GM19238 (cell line): Measurements from ENCODE around the gene TOLLIP.

Source experiments
- DNase-seq: peaks from one replicate; pipeline ENCODE4 v3.0.0; 2011; ENCODE audit warnings: low spot score; ENCODE audit not compliant: insufficient read length

TOLLIP gene

DNA sequence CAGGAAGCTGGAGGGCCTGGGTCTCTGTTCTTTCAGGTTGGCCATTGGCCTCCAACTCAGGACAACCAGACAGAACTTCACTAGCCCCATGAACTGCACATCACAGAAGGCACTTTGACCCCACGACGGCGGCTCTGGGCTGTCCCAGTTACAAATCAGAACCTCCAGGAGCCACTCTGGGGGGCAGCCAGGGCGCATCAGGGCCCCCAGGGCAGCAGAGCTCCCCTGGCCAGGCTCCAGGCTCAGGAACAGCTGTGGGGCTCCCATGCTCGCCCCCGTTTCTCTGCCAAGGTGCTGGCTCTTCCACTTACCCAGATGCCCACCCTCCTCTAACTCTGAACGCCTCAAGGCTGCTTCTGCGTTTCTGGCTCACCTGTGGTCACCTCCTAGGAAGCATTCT, 25.5 kb downstream of the TOLLIP start:
- no peak for DNase-seq

- DNase-seq = no peak
Observed at GRCh38 chr11:1283091-1283511, 26.3 kb downstream of the TOLLIP start.

- no peak for DNase-seq
Observed at GRCh38 chr11:1281974-1282365, 27.5 kb downstream of the TOLLIP start.

DNA sequence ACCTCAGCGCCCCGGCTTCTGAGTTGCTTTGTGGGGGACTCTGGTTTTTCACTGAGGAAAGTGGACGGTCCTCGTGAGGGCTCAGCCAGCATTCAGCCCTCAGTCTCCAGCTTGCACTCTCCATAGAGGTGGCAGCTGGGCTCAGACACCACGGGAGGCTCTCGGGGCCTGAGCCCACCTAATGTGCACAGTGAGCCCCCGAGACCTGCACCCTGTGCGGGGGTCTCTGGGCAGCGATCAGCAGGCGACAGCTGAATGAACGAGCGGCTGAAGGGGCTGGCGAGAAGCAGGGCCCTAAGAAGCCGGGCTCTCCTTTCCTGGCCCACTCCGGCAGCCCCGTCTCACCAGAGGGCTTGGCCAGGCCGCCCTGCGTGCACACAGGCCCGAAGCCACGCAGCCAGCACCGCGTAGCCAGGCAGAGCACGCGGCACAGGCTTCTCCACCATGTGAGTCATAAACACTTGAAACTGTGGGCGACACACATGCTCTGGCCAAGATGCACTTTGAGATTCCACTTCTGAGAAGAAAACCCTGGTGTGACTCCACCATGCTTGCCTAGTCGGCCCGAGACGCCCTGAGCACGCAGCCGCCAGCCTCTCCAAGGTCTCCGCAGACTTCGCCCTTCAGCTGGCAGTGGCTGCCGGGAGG, 28.0 kb downstream of the TOLLIP start:
- DNase-seq = no peak

DNA sequence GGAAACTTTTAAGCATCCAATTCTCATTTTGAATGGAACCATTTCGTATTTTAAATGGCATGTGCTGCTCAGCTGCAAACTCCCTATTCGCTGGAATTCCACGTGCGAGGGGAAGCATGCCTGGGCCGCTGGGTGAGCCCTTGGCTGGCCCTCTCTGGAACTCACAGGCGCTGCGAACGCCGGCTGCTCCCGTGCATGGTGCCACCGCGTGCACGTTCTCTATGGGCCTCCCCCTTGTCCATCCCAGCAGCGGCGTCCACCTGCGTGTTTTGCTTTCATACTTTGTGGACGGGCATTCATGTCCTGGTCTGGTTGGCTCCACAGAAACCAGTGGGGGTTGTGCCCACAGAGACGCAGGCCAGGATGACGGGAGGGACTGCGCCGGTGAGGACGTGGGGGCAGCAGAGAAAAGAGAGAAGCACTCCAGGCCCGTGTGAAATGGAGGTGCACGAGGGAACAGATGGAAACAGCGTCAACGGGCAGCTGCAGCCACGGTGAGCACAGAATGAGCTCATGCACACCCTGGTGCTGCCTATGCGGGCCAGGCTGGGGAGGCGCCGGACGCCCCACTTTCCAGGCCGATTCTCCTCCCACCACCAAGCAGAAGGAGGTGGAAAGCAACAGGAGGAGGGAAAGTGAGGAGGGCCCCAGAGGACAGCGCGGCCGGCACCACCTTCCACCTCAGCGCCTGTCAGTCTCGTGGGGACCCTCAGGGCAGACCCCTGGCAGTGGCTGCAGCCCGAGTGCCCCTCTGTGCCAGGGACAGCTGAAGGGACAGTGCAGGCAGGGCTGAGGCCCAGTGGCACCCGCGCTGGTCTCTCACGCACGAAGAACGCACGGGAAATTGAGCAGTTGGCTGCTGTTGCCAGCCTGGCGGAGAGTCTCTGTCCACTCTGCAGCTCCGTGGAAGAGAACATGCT, 29.1 kb downstream of the TOLLIP start:
- DNase-seq = no peak

DNA sequence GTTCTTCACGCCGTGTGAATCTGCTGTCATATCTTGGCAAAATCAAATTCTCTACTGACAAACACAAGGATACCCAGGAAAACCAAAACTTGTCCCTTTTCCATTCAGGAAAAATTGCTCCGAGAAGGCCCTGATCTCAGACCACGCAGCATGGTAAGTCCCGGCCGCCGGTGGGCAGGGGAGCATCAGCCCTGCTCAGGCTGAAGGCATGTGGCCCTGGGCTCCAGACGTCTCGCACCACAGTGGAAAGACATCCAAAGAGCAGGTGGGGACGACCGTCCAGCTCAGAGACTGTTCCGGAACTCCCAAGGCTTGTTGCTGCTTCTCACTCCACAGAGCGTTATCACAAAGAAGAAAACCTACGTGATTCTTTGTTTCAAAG, 29.8 kb downstream of the TOLLIP start:
- DNase-seq = no peak

- no peak for DNase-seq
Observed at GRCh38 chr11:1278766-1279673, 30.4 kb downstream of the TOLLIP start.

DNA sequence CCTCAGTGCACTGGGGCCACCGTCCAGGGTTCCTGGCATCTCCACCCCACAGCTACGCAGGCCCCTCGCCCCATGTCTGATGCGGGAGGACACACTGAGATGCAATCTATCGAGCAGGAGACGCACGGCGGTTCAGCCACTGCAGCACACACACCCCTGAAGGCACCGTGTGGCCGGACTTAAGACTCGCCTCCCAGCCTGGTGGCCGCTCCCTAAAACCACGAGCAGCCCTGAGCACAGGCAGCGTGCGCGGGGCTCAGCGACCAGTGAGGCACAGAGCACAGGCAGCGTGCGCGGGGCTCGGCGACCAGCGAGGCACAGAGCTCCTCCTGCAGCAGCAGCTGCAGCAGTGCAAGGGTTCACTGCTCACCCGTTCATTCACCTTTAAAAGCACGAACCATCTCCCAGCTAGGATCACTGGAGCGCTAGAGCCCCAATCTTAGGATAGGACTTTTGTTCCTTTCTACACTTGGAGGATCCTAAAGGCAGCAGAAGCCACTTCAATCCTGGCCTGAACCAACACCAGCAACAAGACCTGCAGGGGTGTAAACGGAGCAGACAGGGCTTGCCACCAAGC, 31.4 kb downstream of the TOLLIP start:
- DNase-seq = no peak

DNA sequence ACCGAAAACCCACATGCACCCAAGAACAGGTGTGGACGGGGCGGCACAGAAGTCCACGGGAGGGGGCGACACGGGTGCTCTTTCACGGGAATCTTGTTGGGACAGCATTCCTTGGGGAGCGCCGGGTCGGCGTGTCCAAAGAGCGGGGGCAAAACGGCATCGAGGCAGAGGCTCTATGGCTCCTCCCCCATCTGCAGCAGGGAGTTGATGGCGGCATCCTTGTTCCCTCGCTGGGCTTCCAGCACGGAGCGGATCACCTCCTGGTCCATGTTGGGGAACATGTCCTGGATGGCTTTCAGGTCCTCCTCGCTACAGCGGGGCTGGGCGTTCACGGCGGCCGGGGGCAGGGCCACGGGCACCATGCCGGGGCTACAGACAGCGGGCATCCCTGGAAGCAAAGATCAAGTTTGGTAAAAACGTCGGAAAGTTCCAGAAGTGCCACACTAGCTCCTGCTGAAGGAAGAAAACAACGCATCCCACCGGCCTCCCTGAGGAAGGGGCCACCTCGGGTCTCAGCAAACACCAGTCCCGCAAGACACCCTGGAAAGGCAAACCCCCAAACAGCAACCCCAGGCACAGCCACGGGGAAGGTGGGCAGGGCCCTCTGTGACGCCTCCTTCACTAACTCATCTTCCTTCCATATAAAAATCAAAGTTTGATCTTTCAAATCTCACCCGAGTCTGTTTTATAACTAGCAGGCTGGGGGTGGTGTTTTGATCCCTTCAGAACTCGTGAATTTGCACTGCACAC, 32.4 kb downstream of the TOLLIP start:
- no peak for DNase-seq

- DNase-seq = no peak
Observed at GRCh38 chr11:1276041-1276790, 33.2 kb downstream of the TOLLIP start.

- no peak for DNase-seq
Observed at GRCh38 chr11:1275021-1275420, 34.4 kb downstream of the TOLLIP start.

DNA sequence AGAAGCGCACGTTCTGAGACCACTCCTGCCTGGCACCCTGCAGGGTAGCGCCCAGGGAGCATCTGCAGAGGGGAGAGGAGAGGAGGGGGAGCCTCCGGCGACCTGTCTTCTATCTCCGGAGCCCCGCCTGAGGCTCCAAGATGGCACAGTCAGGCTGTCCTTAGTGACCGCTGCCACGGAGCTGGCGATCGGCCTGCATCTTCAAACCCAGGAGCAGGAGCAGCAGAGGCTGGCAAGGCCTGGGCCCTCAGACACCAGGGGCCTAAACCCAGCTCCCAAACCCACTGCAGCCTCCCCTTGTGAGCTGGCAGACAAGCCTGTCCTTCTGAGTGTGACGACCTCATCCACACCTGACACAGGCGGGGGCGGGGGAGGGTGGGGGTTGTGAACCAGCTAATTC, 34.9 kb downstream of the TOLLIP start:
- DNase-seq = no peak

- DNase-seq = no peak
Observed at GRCh38 chr11:1272531-1272930, 36.9 kb downstream of the TOLLIP start.

GRCh38 chr11:1271927-1272326, 37.5 kb downstream of the TOLLIP start:
- DNase-seq = no peak

DNA sequence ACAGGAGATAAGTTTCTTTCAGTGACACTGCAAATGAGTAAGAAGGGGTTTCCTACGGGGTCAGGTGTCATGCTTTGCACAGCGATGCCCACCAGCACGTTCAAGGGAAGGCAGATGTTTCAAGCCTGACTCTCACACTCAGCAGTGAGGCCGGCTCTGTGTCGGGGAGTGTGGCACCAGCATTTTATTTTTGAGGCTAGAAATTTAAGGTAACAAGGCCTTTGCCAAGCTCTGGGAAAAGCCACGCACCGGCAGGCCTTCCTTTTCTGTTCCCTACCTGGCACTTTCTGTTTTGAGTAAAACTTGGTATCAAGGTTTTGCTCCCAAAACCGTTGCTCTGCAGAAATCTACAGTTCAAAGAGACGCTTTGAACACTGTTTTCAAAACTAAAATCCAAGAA, 38.0 kb downstream of the TOLLIP start:
- no peak for DNase-seq

GRCh38 chr11:1271002-1271401, 38.4 kb downstream of the TOLLIP start:
- DNase-seq = no peak

GRCh38 chr11:1270476-1270875, 39.0 kb downstream of the TOLLIP start:
- no peak for DNase-seq

DNA sequence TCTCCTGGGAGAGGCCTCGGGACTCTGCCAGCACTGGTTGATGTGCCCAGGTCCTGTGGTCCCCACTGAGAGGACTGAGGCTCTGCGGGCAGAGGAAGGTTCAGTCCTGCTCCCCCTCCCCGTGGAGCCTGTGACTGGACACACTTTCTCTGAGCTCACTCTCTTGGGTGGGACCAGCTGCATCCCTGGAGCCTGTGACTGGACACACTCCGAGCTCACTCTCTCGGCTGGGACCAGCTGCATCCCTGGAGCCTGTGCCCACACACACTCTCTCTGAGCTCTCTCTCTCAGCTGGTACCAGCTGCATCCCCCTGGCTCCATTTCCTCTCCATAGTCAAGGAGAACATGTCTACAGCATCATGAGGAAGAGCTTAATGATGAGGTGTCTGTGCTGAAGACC, 39.5 kb downstream of the TOLLIP start:
- no peak for DNase-seq

DNA sequence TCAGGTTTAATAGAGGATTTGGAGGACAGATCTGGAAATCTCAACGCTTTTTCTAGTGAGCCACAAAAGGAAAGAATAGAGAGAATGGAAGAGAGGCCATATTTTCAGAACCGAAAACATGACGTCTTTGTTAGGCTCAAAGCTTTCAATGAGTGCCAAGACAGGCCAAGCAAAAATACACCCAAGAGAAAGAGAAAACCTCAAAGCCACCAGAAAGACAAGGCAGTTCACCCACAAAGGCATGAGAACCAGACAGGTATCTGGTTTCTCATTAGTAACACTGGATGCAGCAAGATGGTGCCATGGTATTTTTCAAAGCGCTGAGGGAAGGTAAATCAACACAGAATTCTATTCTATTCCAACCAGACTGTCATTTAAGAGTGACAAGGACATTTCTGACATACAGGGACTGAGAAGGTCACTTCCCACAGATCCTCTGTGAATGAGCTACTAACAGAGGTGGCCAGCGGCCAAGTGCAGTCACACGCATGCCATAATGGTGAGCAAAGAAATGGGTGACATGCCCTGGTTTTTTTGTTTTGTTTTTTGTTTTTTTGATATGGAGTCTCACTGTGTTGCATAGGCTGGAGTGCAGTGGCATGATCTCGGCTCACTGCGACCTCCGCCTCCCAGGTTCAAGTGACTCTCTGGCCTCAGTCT, 41.9 kb downstream of the TOLLIP start:
- no peak for DNase-seq
